ENCODE measurements around the gene EAPP.
A peak's percentile ranks its signal among the peaks of the same experiment; 100 is the strongest.

The EAPP gene

DNA sequence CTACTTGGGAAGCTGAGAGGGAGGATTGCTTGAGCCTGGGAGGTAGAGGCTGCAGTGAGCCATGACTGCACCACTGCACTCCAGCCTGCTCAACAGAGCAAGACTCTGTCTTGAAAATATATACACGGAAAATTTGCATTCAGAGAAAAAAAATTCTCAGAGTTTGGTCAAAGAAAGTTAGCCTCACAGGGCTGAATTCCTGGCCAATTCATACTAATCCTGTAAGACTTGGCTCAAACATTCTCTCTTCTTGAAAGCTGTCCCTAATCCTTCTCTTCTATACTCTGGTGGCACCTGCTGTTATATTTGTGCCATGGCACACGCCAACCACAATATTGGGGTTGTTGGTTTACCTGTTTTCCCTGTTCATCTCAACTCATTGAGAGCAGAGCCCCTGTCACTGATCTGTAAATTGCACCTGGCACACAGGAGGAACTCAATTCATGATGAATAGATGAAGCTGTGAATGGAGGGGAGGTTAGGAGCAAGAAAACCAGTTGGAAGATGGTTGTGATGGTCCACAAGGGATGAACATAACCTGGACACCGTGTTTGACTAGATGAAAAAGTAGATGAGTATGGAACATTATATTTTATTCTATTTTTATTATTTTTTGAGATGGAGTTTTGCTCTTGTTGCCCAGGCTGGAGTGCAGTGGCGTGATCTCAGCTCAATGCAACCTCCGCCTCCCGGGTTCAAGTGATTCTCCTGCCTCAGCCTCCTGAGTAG, 40.7 kb downstream of the EAPP start:
- DNase-seq (ENCODE audit: low read depth): peak; percentile 38
- TF ChIP-seq, protein P1, sequence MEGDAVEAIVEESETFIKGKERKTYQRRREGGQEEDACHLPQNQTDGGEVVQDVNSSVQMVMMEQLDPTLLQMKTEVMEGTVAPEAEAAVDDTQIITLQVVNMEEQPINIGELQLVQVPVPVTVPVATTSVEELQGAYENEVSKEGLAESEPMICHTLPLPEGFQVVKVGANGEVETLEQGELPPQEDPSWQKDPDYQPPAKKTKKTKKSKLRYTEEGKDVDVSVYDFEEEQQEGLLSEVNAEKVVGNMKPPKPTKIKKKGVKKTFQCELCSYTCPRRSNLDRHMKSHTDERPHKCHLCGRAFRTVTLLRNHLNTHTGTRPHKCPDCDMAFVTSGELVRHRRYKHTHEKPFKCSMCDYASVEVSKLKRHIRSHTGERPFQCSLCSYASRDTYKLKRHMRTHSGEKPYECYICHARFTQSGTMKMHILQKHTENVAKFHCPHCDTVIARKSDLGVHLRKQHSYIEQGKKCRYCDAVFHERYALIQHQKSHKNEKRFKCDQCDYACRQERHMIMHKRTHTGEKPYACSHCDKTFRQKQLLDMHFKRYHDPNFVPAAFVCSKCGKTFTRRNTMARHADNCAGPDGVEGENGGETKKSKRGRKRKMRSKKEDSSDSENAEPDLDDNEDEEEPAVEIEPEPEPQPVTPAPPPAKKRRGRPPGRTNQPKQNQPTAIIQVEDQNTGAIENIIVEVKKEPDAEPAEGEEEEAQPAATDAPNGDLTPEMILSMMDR (conservative IDR thresholded peaks at IDR 0.05; ENCODE audit: control insufficient read depth, insufficient read depth, low read depth, low read length): peak; percentile 38
- H3K4me3 ChIP-seq (ENCODE audit: control insufficient read depth, low read depth, low read length): no peak overlapping the region

DNA sequence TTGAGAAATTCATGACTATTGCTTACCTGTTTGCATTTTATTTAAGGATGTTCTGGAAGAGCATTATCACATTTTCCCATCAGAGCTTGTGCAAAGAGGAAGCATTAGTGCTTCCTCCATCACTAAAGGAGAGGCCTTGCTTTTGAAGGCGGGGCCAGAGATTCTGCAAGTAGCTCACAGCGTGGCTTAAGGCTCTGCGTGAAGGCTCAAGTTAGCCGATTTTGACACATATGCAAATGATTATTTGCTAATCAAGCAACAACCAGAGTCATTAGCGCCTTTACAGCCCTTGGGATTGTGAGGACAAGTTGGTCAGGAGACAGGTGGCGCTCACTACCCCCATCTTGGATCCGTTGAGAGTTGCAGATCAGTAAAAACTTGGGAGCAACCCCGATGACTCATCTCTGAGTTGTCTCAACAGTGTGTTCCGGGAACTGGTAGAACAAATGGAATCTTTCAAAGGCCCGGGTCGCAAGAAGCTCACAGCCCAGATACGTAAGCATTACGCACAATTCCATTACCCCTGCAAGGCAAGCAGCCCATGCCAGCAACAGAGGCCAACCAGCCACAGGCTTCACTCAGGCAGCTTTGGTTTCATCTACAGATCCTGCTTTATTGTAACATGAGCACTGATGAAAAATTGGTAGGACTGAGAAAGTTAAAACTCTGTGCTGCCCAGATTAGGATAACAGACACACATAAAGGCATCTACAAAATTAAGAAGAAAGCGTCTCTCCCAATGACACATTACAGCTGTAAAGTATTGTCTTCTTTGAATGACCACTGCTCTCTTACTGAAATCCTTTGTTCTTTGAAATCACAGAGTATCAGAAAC, 42.6 kb downstream of the EAPP start:
- TF ChIP-seq, protein P1 (conservative IDR thresholded peaks at IDR 0.05; ENCODE audit: control insufficient read depth, insufficient read depth, low read depth, low read length): peak; percentile 37
- DNase-seq (ENCODE audit: low read depth): peak; percentile 100
- no peak overlapping the region for H3K4me3 ChIP-seq (ENCODE audit: control insufficient read depth, low read depth, low read length)

DNA sequence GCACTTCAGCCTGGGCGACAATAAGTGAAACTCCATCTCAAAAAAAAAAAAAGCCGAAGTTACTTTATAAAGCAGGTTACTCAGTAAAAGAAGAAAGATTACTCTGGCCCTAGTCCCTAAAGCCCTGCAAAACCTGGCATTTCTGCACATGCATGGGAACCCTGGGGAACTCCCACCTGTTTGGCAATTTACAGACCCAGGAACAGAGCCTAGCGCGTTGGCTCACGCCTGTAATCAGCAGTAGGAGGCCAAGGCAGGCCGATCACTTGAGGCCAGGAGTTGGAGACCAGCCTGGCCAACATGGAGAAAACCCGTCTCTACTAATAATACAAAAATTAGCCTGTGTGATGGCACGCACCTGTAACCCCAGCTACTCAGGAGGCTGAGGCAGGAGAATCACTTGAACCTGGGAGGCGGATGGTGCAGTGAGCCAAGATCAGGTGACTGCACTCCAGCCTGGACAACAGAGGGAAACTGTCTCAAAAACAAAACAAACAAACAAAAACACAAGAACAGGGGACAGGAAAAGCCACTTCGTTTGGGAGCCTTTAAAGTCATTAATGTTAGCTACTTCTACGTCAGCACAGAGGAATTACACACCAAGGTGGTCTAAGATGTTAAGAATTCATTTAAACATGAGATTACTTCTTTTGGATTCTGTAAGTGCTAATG, 43.4 kb downstream of the EAPP start:
- TF ChIP-seq, protein P1 (conservative IDR thresholded peaks at IDR 0.05; ENCODE audit: control insufficient read depth, insufficient read depth, low read depth, low read length): no peak
- DNase-seq (ENCODE audit: low read depth): no peak
- H3K4me3 ChIP-seq (ENCODE audit: control insufficient read depth, low read depth, low read length): no peak overlapping the region

DNA sequence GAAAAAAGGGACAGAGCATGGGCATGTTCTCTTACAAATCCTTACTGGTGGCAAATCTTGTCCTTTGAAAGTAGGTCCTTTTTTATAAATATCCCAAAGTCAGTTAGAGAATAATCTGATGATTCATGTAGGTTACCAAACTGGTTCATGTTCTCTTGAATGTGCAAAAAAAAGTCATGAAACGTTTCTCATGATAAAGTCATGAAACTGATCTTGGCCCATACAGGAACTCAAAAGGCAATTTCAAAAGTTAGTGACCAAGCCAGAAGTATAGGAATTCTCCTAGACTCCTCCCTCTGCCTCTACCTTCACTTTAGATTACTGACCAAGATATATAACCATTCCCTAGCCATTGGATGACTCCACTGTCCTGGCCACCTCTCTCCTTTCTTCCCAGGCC, 50.2 kb downstream of the EAPP start:
- TF ChIP-seq, protein P1 (conservative IDR thresholded peaks at IDR 0.05; ENCODE audit: control insufficient read depth, insufficient read depth, low read depth, low read length): no peak
- no peak overlapping the region for H3K4me3 ChIP-seq (ENCODE audit: control insufficient read depth, low read depth, low read length)
- DNase-seq (ENCODE audit: low read depth): peak; percentile 34

DNA sequence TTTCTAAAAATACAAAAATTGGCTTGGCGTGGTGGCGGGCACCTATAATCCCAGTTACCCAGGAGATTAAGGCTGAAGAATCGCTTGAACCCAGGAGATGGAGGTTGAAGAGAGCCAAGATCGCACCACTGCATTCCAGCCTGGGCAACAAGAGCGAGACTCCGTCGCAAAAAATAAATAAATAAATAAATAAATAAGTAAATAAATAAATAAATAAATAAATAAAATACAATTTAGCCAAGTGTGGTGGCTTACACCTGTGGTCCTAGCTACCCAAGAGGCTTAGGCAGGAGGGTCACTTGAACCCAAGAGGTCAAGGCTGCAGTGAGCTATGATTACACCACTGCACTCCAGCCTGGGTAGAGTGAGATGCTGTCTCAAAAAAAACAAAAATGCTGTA, 51.0 kb downstream of the EAPP start:
- no peak overlapping the region for H3K4me3 ChIP-seq (ENCODE audit: control insufficient read depth, low read depth, low read length)
- TF ChIP-seq, protein P1 (conservative IDR thresholded peaks at IDR 0.05; ENCODE audit: control insufficient read depth, insufficient read depth, low read depth, low read length): no peak
- DNase-seq (ENCODE audit: low read depth): no peak

DNA sequence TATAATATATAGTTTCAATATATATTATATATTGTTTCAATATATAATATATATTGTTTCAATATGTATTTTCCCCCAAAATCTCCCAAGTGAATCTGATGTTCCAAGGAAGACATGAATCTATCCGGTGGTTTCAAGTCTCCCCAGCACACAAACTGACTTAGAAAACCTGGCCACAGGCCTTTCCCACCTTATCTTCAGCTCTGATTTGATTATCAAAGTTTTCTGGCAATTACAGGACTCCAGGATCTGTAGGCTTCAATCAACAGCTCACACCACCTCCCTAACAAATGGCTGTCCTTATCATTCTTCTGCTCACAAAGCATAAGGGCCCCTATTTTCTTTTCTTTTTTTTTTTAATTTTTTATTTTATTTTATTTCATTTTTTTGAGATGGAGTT, 54.8 kb downstream of the EAPP start:
- TF ChIP-seq, protein P1 (conservative IDR thresholded peaks at IDR 0.05; ENCODE audit: control insufficient read depth, insufficient read depth, low read depth, low read length): no peak
- H3K4me3 ChIP-seq (ENCODE audit: control insufficient read depth, low read depth, low read length): no peak overlapping the region
- no peak for DNase-seq (ENCODE audit: low read depth)
